GM12878 (cell line): ENCODE measurements around the gene PRLH. TPM values are rescaled to one million over a fixed set of nuclear protein-coding genes. Genes with fewer than 3 reads are reported as not detected.

Experiments used
- ATAC-seq: fragments of 200-7000 bp; cut with Tn5 transposase; 3 replicates; pipeline ENCODE4 v1.9.1; 2020; ENCODE audit warnings: mild to moderate bottlenecking, moderate library complexity
- BruUV-seq: library from RNA; stranded (reverse); fragments of 400-500 nt; replicated peaks from 2 replicates; lab custom pipeline; 2021; lab: Mats Ljungman, UMichigan
- CTCF ChIA-PET: fragments of 300-600 bp; sonication (Branson Sonifier 250); formaldehyde crosslinking; extraction: SDS; loops from one replicate; lab custom pipeline; 2021; ENCODE audit warnings: inconsistent platforms; lab: Yijun Ruan, JAX
- POLR2A ChIA-PET: fragments of 350-600 bp; formaldehyde crosslinking; extraction: SDS; loops from one replicate; lab custom pipeline; 2021; ENCODE audit warnings: inconsistent platforms; lab: Charles Lee
- RAD21 ChIA-PET: fragments of 300-600 bp; sonication (Branson Sonifier 250); formaldehyde crosslinking; loops from one replicate; lab custom pipeline; 2023; ENCODE audit warnings: antibody characterized with exemption; ENCODE audit not compliant: unreplicated experiment; lab: Charles Lee
- SMC1A ChIA-PET: fragments of 300-600 bp; sonication (Branson Sonifier 250); formaldehyde crosslinking; loops from one replicate; lab custom pipeline; 2023; ENCODE audit not compliant: unreplicated experiment, uncharacterized antibody; lab: Charles Lee
- DNase-seq: peaks from one replicate; pipeline ENCODE4 v3.0.0-alpha.2; 2011; ENCODE audit warnings: low read depth, low spot score
- FAIRE-seq: peaks from 3 replicates; lab custom pipeline; 2011; peaks lifted over from hg19 to GRCh38; lab: Jason Lieb, UNC
- H2AFZ ChIP-seq: 2 replicates; pipeline ENCODE4 v1.6.0; 2011; ENCODE audit warnings: low read depth, low read length, control low read depth; ENCODE audit not compliant: control insufficient read depth
- H3K27ac ChIP-seq: 2 replicates; pipeline ENCODE4 v1.5.1; 2011; ENCODE audit warnings: control low read depth; ENCODE audit not compliant: control insufficient read depth, insufficient read depth
- H3K27me3 ChIP-seq, 2 experiments: replicated peaks in 1 of 2; 2 replicates each; pipeline versions ENCODE4 v1.6.0 to v1.6.1; 2011; ENCODE audit warnings: low read length in 1 of 2; ENCODE audit not compliant: control insufficient read depth in 2 of 2, insufficient read depth in 2 of 2
- H3K36me3 ChIP-seq, 2 experiments: 2 replicates each; pipeline ENCODE4 v1.5.1; 2011; ENCODE audit warnings: low read length in 1 of 2; ENCODE audit not compliant: control insufficient read depth in 2 of 2, insufficient read depth in 2 of 2
- H3K4me1 ChIP-seq: 2 replicates; pipeline ENCODE4 v1.6.1; 2011; ENCODE audit warnings: mild to moderate bottlenecking, low read length, moderate library complexity, mixed read lengths; ENCODE audit not compliant: control insufficient read depth, insufficient read depth
- H3K4me2 ChIP-seq: 2 replicates; pipeline ENCODE4 v1.6.0; 2011; ENCODE audit warnings: control low read depth; ENCODE audit not compliant: control insufficient read depth, insufficient read depth
- H3K4me3 ChIP-seq: fragments of 200-600 bp; sonication (generic); 2 replicates; pipeline ENCODE4 v1.5.1; 2016
- H3K79me2 ChIP-seq: 2 replicates; pipeline ENCODE4 v1.6.0; 2011; ENCODE audit warnings: low read length; ENCODE audit not compliant: control insufficient read depth, insufficient read depth
- H3K9ac ChIP-seq: 2 replicates; pipeline ENCODE4 v1.8.0; 2011; ENCODE audit warnings: low read length, control low read depth, mixed read lengths; ENCODE audit not compliant: control insufficient read depth, insufficient read depth
- H3K9me3 ChIP-seq: replicated peaks from 3 replicates; pipeline ENCODE4 v1.5.1; 2011; ENCODE audit warnings: mild to moderate bottlenecking, low read length; ENCODE audit not compliant: control insufficient read depth, insufficient read depth
- H4K20me1 ChIP-seq: 2 replicates; pipeline ENCODE4 v1.6.0; 2011; ENCODE audit not compliant: control insufficient read depth, insufficient read depth
- CREM ChIP-seq: IDR thresholded peaks from 2 replicates; pipeline ENCODE4 v1.6.1; 2014; ENCODE audit warnings: antibody characterized with exemption, low read depth
- EED ChIP-seq: sonication (generic); IDR thresholded peaks from 2 replicates; pipeline ENCODE4 v1.6.1; 2016; ENCODE audit warnings: antibody characterized with exemption, low read depth
- WGBS: methylation state at CpG from one replicate; pipeline ENCODE4 v1.1.6; 2016; ENCODE audit warnings: low lambda C conversion rate; ENCODE audit not compliant: insufficient replicate concordance, insufficient coverage; ENCODE audit errors: missing lambda C conversion rate; 5-methylcytosine and 5-hydroxymethylcytosine counted together
- in situ Hi-C: fragments of 300-500 bp; cut with MboI; formaldehyde crosslinking; loops from 9 replicates; pipeline ENCODE4 v1.14.3; 2018; ENCODE audit warnings: mixed read lengths
- intact Hi-C: fragments of 100-400 bp; cut with micrococcal nuclease; formaldehyde crosslinking; loops from one replicate; pipeline ENCODE4 v1.14.2; 2022; ENCODE audit not compliant: unreplicated experiment
- polyA plus RNA-seq, 11 experiments: library from polyadenylated mRNA; depleted of rRNA in 4 of 11; unstranded in 6 of 11; stranded (reverse) in 5 of 11; fragments of >200 nt; fragmentation: Nextera tagmentation in 4 of 11; fragmentation: Illumina TruSeq in 1 of 11; extraction: Ambion mirVana in 4 of 11; extraction: Trizol in 1 of 11; gene quantifications; 1 replicate in 1 of 11; 2 replicates in 10 of 11; pipeline versions ENCODE4 v1.2.1 to v1.2.3, GENCODE V29; 2011 to 2016; ENCODE audit warnings: inconsistent platforms in 2 of 11, missing spikeins in 2 of 11, low read depth in 1 of 11
- total RNA-seq, 4 experiments: library from RNA; depleted of rRNA in 3 of 4; stranded (reverse); fragments of >200 nt in 3 of 4; fragmentation: Illumina TruSeq in 1 of 4; extraction: Trizol in 1 of 4; gene quantifications; 2 replicates each; pipeline versions ENCODE4 v1.2.1 to v1.2.3, GENCODE V29; 2013 to 2021
- TF ChIP-seq, protein P1 (sequence below): fragments of 450-650 bp; IDR thresholded peaks from 2 replicates; pipeline ENCODE4 v1.6.1; 2017; ENCODE audit warnings: mild to moderate bottlenecking, moderate library complexity

PRLH gene
- total and polyA plus RNA-seq, 10 of the 15 experiments (the other 5 are each of a cell fraction or from before 2014, with no cell fraction given), result not detected

DNA sequence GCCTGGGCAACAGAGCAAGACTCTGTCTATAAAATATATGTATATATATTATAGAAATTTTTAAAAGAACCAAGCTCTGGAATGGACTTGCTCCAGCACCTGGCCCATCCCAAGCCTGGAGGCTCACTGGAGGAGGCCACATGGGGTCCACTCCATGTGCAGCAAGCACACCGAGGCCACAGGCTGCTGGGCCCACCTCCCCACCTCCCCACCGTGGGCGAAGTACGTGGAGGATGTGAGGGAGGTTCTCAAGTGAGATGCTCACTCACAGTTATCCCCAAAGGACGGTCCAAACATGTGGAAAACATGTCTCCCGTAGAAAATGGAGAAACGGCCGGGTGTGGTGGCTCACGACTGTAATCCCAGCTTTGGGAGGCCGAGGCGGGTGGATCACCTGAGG is 38.0 kb downstream of the PRLH start:
- no peaks in the 10 kb centered on the region for H4K20me1 ChIP-seq
- peaks cover 8% of the 10 kb centered on the region for H3K4me1 ChIP-seq
- ChIA-PET CTCF (interaction anchor here (1.0 to 1.6 kb wide), 3 partner anchors 92 to 170 kb away, joined by 4 to 6 read pairs (median 5); no protein-coding TSS in a partner anchor), SMC1A (interaction anchor here (0.6 to 1.4 kb wide), 5 partner anchors 14 to 141 kb away, joined by 3 to 6 read pairs (median 4); no protein-coding TSS in a partner anchor), RAD21 (interaction anchor here (0.7 to 1.5 kb wide), 6 partner anchors 63 to 483 kb away, joined by 3 to 4 read pairs (median 3); no protein-coding TSS in a partner anchor), POLR2A (interaction anchor here (0.9 kb wide), 3 partner anchors 13 to 68 kb away, joined by 3 read pairs; no protein-coding TSS in a partner anchor)
- ATAC-seq, result no peak
- H3K9ac ChIP-seq, result no peak overlapping the region
- no peak overlapping the region for H3K4me2 ChIP-seq
- no peaks in the 10 kb centered on the region for H3K9me3 ChIP-seq
- no peaks in the 10 kb centered on the region for H3K27me3 ChIP-seq
- no peak overlapping the region for H3K27ac ChIP-seq
- no peak overlapping the region for H2AFZ ChIP-seq
- no peak for DNase-seq
- FAIRE-seq, result no peak
- TF ChIP-seq, protein P1, sequence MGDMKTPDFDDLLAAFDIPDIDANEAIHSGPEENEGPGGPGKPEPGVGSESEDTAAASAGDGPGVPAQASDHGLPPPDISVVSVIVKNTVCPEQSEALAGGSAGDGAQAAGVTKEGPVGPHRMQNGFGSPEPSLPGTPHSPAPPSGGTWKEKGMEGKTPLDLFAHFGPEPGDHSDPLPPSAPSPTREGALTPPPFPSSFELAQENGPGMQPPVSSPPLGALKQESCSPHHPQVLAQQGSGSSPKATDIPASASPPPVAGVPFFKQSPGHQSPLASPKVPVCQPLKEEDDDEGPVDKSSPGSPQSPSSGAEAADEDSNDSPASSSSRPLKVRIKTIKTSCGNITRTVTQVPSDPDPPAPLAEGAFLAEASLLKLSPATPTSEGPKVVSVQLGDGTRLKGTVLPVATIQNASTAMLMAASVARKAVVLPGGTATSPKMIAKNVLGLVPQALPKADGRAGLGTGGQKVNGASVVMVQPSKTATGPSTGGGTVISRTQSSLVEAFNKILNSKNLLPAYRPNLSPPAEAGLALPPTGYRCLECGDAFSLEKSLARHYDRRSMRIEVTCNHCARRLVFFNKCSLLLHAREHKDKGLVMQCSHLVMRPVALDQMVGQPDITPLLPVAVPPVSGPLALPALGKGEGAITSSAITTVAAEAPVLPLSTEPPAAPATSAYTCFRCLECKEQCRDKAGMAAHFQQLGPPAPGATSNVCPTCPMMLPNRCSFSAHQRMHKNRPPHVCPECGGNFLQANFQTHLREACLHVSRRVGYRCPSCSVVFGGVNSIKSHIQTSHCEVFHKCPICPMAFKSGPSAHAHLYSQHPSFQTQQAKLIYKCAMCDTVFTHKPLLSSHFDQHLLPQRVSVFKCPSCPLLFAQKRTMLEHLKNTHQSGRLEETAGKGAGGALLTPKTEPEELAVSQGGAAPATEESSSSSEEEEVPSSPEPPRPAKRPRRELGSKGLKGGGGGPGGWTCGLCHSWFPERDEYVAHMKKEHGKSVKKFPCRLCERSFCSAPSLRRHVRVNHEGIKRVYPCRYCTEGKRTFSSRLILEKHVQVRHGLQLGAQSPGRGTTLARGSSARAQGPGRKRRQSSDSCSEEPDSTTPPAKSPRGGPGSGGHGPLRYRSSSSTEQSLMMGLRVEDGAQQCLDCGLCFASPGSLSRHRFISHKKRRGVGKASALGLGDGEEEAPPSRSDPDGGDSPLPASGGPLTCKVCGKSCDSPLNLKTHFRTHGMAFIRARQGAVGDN, result no peak
- TF ChIP-seq CREM (no peak), EED (no peak)
- H3K4me3 ChIP-seq, result no peak overlapping the region
- intact Hi-C loops, result no loop called here
- no TSS peak for BruUV-seq
- WGBS, result 79% methylated on average over 9 of the region's 11 CpGs
- no peaks in the 10 kb centered on the region for H3K36me3 ChIP-seq
- H3K79me2 ChIP-seq, result no peaks in the 10 kb centered on the region
- in situ Hi-C loops, result no loop called here
